K562 (cell line): Measurements from ENCODE around the gene EFCC1.

ENCODE experiments used
- CBFA2T2 ChIP-seq: fragments of 450-650 bp; conservative IDR thresholded peaks from 2 replicates; pipeline ENCODE4 v1.6.1; 2017; ENCODE audit warnings: mild to moderate bottlenecking
- GATA2 ChIP-seq: sonication (generic); formaldehyde crosslinking; IDR thresholded peaks from 2 replicates; pipeline ENCODE4 v1.4.0; 2020; ENCODE audit warnings: mild to moderate bottlenecking, missing genetic modification reagents
- POLR2AphosphoS2 ChIP-seq: IDR thresholded peaks from 2 replicates; pipeline ENCODE4 v1.6.1; 2012; ENCODE audit warnings: low read length, improper control_type of control experiment
- SMAD1 ChIP-seq: fragments of 150-350 bp; IDR thresholded peaks from 2 replicates; pipeline ENCODE4 v1.6.1; 2014; ENCODE audit warnings: low read length, low read depth; ENCODE audit not compliant: partially characterized antibody
- YY1 ChIP-seq, 3 experiments: IDR thresholded peaks; 2 replicates each; pipeline ENCODE4 v1.6.1; 2011; ENCODE audit warnings: low read length in 2 of 3, mild to moderate bottlenecking in 2 of 3, moderate library complexity in 2 of 3, borderline replicate concordance in 1 of 3, control low read depth in 1 of 3, low read depth in 1 of 3; ENCODE audit not compliant: insufficient read depth in 3 of 3, insufficient replicate concordance in 2 of 3, control insufficient read depth in 1 of 3, insufficient read length in 1 of 3; ENCODE audit errors: extremely low read depth in 1 of 3
- ZNF644 ChIP-seq: fragments of 200-800 bp; sonication (Bioruptor generic); IDR thresholded peaks from 2 replicates; pipeline ENCODE4 v1.6.1; 2016; ENCODE audit warnings: low read depth, missing genetic modification characterization, missing compliant biosample characterization
- ZSCAN32 ChIP-seq: fragments of 450-650 bp; formaldehyde crosslinking; IDR thresholded peaks from 2 replicates; pipeline ENCODE4 v1.4.0; 2020; ENCODE audit warnings: mild to moderate bottlenecking, moderate library complexity
- TF ChIP-seq, protein P1 (sequence below): fragments of 250-450 bp; sonication (Bioruptor Pico); IDR thresholded peaks from 2 replicates; pipeline ENCODE4 v1.4.0; 2020
- TF ChIP-seq, protein P2 (sequence below): sonication (generic); formaldehyde crosslinking; IDR thresholded peaks from 2 replicates; pipeline ENCODE4 v1.8.1; 2023; ENCODE audit warnings: mild to moderate bottlenecking, missing genetic modification reagents
- TF ChIP-seq, protein P3 (sequence below): sonication (generic); formaldehyde crosslinking; IDR thresholded peaks from 2 replicates; pipeline ENCODE4 v1.8.1; 2022; ENCODE audit warnings: missing genetic modification reagents
- TF ChIP-seq, protein P4 (sequence below), 3 experiments: IDR thresholded peaks in 2 of 3; conservative IDR thresholded peaks in 1 of 3; 2 replicates each; pipeline ENCODE4 v1.5.1; 2011 to 2012; ENCODE audit warnings: low read length in 3 of 3, mild to moderate bottlenecking in 3 of 3, control low read depth in 2 of 3, improper control_type of control experiment in 1 of 3, inconsistent platforms in 1 of 3, low read depth in 1 of 3, mixed read lengths in 1 of 3, moderate library complexity in 1 of 3; ENCODE audit not compliant: insufficient read depth in 2 of 3

DNA sequence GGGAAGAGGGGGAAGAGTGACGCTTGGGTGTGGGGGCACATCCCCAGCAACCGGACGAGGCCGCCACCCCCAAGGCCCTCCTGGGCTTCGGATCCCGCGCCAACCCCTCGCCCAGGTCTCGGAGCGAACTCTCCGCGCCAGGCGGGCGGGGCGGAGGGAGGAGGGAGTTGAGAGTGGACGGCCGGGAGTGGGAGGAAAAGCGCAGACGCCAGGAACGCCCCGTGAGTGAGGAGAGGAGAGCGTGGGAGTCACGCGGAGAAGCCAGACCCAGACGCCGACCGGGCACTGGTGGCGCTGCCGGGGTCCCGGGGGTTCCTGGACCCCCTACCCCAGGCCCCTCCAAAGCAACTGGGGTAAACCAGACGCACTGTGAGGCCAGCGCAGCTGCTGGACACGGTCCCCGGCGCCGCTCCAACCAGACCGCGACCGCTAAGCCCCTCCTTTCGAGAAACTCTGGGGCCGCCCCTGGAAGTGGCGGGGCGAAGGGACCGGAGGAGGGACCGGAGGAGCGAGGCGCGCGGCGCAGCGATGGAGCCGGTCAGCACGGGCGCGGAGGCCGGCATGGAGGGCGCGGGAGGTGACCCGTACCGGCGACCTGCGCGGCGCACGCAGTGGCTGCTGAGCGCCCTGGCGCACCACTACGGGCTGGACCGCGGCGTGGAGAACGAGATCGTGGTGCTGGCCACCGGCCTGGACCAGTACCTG, at the start of gene EFCC1:
- TF ChIP-seq, protein P1, sequence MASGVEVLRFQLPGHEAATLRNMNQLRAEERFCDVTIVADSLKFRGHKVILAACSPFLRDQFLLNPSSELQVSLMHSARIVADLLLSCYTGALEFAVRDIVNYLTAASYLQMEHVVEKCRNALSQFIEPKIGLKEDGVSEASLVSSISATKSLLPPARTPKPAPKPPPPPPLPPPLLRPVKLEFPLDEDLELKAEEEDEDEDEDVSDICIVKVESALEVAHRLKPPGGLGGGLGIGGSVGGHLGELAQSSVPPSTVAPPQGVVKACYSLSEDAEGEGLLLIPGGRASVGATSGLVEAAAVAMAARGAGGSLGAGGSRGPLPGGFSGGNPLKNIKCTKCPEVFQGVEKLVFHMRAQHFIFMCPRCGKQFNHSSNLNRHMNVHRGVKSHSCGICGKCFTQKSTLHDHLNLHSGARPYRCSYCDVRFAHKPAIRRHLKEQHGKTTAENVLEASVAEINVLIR (CRISPR knock-in tag): no peak
- TF ChIP-seq GATA2 (CRISPR knock-in tag) (no peak), YY1 (IDR thresholded peaks at IDR 0.05; ENCODE audit: borderline replicate concordance in 1 of 3, control insufficient read depth in 1 of 3, extremely low read depth in 1 of 3, insufficient read depth in 3 of 3, insufficient read length in 1 of 3, insufficient replicate concordance in 2 of 3, low read depth in 1 of 3, low read length in 2 of 3) (no peak), ZSCAN32 (CRISPR knock-in tag) (no peak), SMAD1 (no peak), CBFA2T2 (no peak), POLR2AphosphoS2 (no peak), ZNF644 (no peak)
- TF ChIP-seq, protein P2, sequence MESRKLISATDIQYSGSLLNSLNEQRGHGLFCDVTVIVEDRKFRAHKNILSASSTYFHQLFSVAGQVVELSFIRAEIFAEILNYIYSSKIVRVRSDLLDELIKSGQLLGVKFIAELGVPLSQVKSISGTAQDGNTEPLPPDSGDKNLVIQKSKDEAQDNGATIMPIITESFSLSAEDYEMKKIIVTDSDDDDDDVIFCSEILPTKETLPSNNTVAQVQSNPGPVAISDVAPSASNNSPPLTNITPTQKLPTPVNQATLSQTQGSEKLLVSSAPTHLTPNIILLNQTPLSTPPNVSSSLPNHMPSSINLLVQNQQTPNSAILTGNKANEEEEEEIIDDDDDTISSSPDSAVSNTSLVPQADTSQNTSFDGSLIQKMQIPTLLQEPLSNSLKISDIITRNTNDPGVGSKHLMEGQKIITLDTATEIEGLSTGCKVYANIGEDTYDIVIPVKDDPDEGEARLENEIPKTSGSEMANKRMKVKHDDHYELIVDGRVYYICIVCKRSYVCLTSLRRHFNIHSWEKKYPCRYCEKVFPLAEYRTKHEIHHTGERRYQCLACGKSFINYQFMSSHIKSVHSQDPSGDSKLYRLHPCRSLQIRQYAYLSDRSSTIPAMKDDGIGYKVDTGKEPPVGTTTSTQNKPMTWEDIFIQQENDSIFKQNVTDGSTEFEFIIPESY (CRISPR knock-in tag): no peak
- TF ChIP-seq, protein P3, sequence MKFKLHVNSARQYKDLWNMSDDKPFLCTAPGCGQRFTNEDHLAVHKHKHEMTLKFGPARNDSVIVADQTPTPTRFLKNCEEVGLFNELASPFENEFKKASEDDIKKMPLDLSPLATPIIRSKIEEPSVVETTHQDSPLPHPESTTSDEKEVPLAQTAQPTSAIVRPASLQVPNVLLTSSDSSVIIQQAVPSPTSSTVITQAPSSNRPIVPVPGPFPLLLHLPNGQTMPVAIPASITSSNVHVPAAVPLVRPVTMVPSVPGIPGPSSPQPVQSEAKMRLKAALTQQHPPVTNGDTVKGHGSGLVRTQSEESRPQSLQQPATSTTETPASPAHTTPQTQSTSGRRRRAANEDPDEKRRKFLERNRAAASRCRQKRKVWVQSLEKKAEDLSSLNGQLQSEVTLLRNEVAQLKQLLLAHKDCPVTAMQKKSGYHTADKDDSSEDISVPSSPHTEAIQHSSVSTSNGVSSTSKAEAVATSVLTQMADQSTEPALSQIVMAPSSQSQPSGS (CRISPR knock-in tag): no peak
- TF ChIP-seq, protein P4, sequence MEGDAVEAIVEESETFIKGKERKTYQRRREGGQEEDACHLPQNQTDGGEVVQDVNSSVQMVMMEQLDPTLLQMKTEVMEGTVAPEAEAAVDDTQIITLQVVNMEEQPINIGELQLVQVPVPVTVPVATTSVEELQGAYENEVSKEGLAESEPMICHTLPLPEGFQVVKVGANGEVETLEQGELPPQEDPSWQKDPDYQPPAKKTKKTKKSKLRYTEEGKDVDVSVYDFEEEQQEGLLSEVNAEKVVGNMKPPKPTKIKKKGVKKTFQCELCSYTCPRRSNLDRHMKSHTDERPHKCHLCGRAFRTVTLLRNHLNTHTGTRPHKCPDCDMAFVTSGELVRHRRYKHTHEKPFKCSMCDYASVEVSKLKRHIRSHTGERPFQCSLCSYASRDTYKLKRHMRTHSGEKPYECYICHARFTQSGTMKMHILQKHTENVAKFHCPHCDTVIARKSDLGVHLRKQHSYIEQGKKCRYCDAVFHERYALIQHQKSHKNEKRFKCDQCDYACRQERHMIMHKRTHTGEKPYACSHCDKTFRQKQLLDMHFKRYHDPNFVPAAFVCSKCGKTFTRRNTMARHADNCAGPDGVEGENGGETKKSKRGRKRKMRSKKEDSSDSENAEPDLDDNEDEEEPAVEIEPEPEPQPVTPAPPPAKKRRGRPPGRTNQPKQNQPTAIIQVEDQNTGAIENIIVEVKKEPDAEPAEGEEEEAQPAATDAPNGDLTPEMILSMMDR (IDR thresholded peaks at IDR 0.05 in 2 of 3, conservative IDR thresholded peaks at IDR 0.05 in 1 of 3; ENCODE audit: insufficient read depth in 2 of 3, low read depth in 1 of 3, low read length in 3 of 3): no peak
